Measurements from ENCODE around the gene SETD2. TPM values are rescaled to one million over a fixed set of nuclear protein-coding genes. Genes with fewer than 3 reads are reported as not detected.

SETD2 gene
- total and polyA plus RNA-seq, 2 of the 8 experiments (the other 6 are each of a cell fraction or from before 2014, with no cell fraction given), result 15.7 to 46.3 TPM

GRCh38 chr3:47073685-47074084 is 90.2 kb downstream of the SETD2 start (continued):
- TF ChIP-seq CHD7 (IDR thresholded peaks at IDR 0.05; ENCODE audit: insufficient replicate concordance, low read length) (no peak), SUZ12 (IDR thresholded peaks at IDR 0.05; ENCODE audit: low read length) (no peak), TBP (IDR thresholded peaks at IDR 0.05; ENCODE audit: low read depth, low read length) (no peak), BCL11A (IDR thresholded peaks at IDR 0.05; ENCODE audit: low read depth in 2 of 2, low read length in 2 of 2) (no peak), KDM4A (IDR thresholded peaks at IDR 0.05; ENCODE audit: low read depth, low read length, severe bottlenecking) (no peak), TAF1 (IDR thresholded peaks at IDR 0.05; ENCODE audit: low read depth, low read length) (no peak), GTF2F1 (IDR thresholded peaks at IDR 0.05; ENCODE audit: borderline replicate concordance, low read depth, low read length) (no peak), ATF3 (IDR thresholded peaks at IDR 0.05; ENCODE audit: insufficient read depth, low read depth, low read length) (no peak), CEBPB (IDR thresholded peaks at IDR 0.05; ENCODE audit: low read depth, low read length) (no peak), CBX8 (IDR thresholded peaks at IDR 0.05; ENCODE audit: borderline replicate concordance, low read depth, low read length) (no peak), CHD2 (IDR thresholded peaks at IDR 0.05; ENCODE audit: low read length) (no peak), SP2 (IDR thresholded peaks at IDR 0.05; ENCODE audit: low read length) (no peak)

Data from H1 (cell line).